IMR-90 (cell line): ENCODE results near the gene SLC47A2. TPM values are rescaled to one million over a fixed set of nuclear protein-coding genes. Genes with fewer than 3 reads are reported as not detected.

ENCODE experiments used
- ATAC-seq: fragments of 200-7000 bp; cut with Tn5 transposase; 2 replicates; pipeline ENCODE4 v1.9.1; 2020; ENCODE audit warnings: low read depth, mild to moderate bottlenecking, moderate library complexity
- BruUV-seq: library from RNA; stranded (reverse); fragments of 400-500 nt; replicated peaks from 2 replicates; lab custom pipeline; 2021; lab: Mats Ljungman, UMichigan
- CTCF ChIA-PET: fragments of 300-600 bp; formaldehyde crosslinking; extraction: SDS; loops from one replicate; lab custom pipeline; 2021; ENCODE audit warnings: antibody characterized with exemption; lab: Yijun Ruan, JAX
- POLR2A ChIA-PET: fragments of 300-600 bp; sonication (Branson Sonifier 250); formaldehyde crosslinking; loops from one replicate; lab custom pipeline; 2022; ENCODE audit warnings: antibody characterized with exemption; ENCODE audit not compliant: unreplicated experiment; lab: Charles Lee
- DNase-seq: peaks from one replicate; pipeline ENCODE4 v3.0.0; 2013
- H2AFZ ChIP-seq: replicated peaks from 2 replicates; pipeline ENCODE3; 2013; ENCODE audit warnings: low read length, mild to moderate bottlenecking; ENCODE audit not compliant: poor library complexity
- H2AK5ac ChIP-seq: 2 replicates; pipeline ENCODE4 v1.6.1; 2013; ENCODE audit warnings: low read depth, low read length, inconsistent platforms
- H2AK9ac ChIP-seq: replicated peaks from 2 replicates; pipeline ENCODE3; 2013; ENCODE audit warnings: mild to moderate bottlenecking, low read depth, low read length, moderate library complexity; ENCODE audit not compliant: poor library complexity
- H2BK120ac ChIP-seq: 2 replicates; pipeline ENCODE4 v1.6.1; 2013; ENCODE audit warnings: low read depth, low read length, inconsistent platforms
- H2BK15ac ChIP-seq: 3 replicates; pipeline ENCODE4 v1.6.1; 2013; ENCODE audit warnings: low read depth, low read length, inconsistent platforms
- H2BK20ac ChIP-seq: 2 replicates; pipeline ENCODE4 v1.6.1; 2013; ENCODE audit warnings: low read depth, mild to moderate bottlenecking, inconsistent platforms, low read length, moderate library complexity
- H2BK5ac ChIP-seq: 2 replicates; pipeline ENCODE4 v1.6.1; 2013; ENCODE audit warnings: mild to moderate bottlenecking, low read depth, low read length, inconsistent platforms; ENCODE audit not compliant: poor library complexity, severe bottlenecking
- H3K14ac ChIP-seq: replicated peaks from 2 replicates; pipeline ENCODE4 v1.6.1; 2013; ENCODE audit warnings: low read depth, low read length, inconsistent platforms
- H3K18ac ChIP-seq: 2 replicates; pipeline ENCODE4 v1.6.1; 2013; ENCODE audit warnings: low read depth, low read length, control low read depth
- H3K23ac ChIP-seq: 2 replicates; pipeline ENCODE4 v1.6.1; 2013; ENCODE audit warnings: low read depth, low read length, inconsistent platforms
- H3K27ac ChIP-seq: 2 replicates; pipeline ENCODE4 v1.5.1; 2013; ENCODE audit warnings: mild to moderate bottlenecking, control low read depth, low read length; ENCODE audit not compliant: insufficient read depth
- H3K27me3 ChIP-seq: 2 replicates; pipeline ENCODE4 v1.6.1; 2013; ENCODE audit warnings: low read length; ENCODE audit not compliant: control insufficient read depth, insufficient read depth
- H3K36me3 ChIP-seq: 2 replicates; pipeline ENCODE4 v1.6.1; 2013; ENCODE audit warnings: low read length, mixed read lengths; ENCODE audit not compliant: control insufficient read depth, insufficient read depth
- H3K4ac ChIP-seq: 2 replicates; pipeline ENCODE4 v1.6.1; 2013; ENCODE audit warnings: low read depth, low read length, inconsistent platforms
- H3K4me1 ChIP-seq: 2 replicates; pipeline ENCODE4 v1.6.1; 2013; ENCODE audit warnings: low read length, mixed read lengths; ENCODE audit not compliant: control insufficient read depth, insufficient read depth
- H3K4me2 ChIP-seq: 2 replicates; pipeline ENCODE4 v1.6.1; 2013; ENCODE audit warnings: low read depth, mild to moderate bottlenecking, control low read depth, low read length, moderate library complexity
- H3K4me3 ChIP-seq: 2 replicates; pipeline ENCODE4 v1.5.1; 2013; ENCODE audit warnings: low read depth, mild to moderate bottlenecking, control low read depth, low read length, moderate library complexity; ENCODE audit not compliant: insufficient read depth
- H3K56ac ChIP-seq: 2 replicates; pipeline ENCODE4 v1.6.1; 2013; ENCODE audit warnings: low read length, inconsistent platforms; ENCODE audit not compliant: insufficient read depth; ENCODE audit errors: extremely low read depth
- H3K79me1 ChIP-seq, 2 experiments: 2 replicates each; pipeline ENCODE4 v1.6.1; 2013; ENCODE audit warnings: low read length in 2 of 2, inconsistent platforms in 1 of 2, low read depth in 1 of 2
- H3K9ac ChIP-seq: 2 replicates; pipeline ENCODE4 v1.6.1; 2013; ENCODE audit warnings: low read depth, low read length, control low read depth
- H3K9me1 ChIP-seq: 2 replicates; pipeline ENCODE4 v1.6.1; 2013; ENCODE audit warnings: low read length, inconsistent platforms; ENCODE audit not compliant: insufficient read depth
- H3K9me3 ChIP-seq: 2 replicates; pipeline ENCODE4 v1.6.1; 2013; ENCODE audit warnings: low read length; ENCODE audit not compliant: control insufficient read depth, insufficient read depth
- H4K20me1 ChIP-seq: 2 replicates; pipeline ENCODE4 v1.6.1; 2013; ENCODE audit warnings: low read length, inconsistent platforms; ENCODE audit not compliant: insufficient read depth
- H4K5ac ChIP-seq: 2 replicates; pipeline ENCODE4 v1.6.1; 2013; ENCODE audit warnings: mild to moderate bottlenecking, low read depth, low read length, control low read depth
- H4K8ac ChIP-seq, 2 experiments: 2 replicates each; pipeline ENCODE4 v1.6.1; 2013; ENCODE audit warnings: low read depth in 2 of 2, low read length in 2 of 2, control low read depth in 1 of 2, inconsistent platforms in 1 of 2
- H4K91ac ChIP-seq: 2 replicates; pipeline ENCODE4 v1.6.1; 2013; ENCODE audit warnings: low read depth, low read length, inconsistent platforms; ENCODE audit not compliant: insufficient read depth
- BHLHE40 ChIP-seq: fragments of 150-350 bp; IDR thresholded peaks from 2 replicates; pipeline ENCODE4 v1.6.1; 2016; ENCODE audit warnings: mild to moderate bottlenecking, low read depth, low read length
- FOS ChIP-seq: fragments of 150-350 bp; IDR thresholded peaks from 2 replicates; pipeline ENCODE4 v1.6.1; 2016; ENCODE audit warnings: low read depth, low read length
- NFE2L2 ChIP-seq: fragments of 150-350 bp; IDR thresholded peaks from 2 replicates; pipeline ENCODE4 v1.6.1; 2016; ENCODE audit warnings: low read depth, mild to moderate bottlenecking, low read length
- POLR2A ChIP-seq: IDR thresholded peaks from 2 replicates; pipeline ENCODE4 v1.6.1; 2012; ENCODE audit warnings: mild to moderate bottlenecking, low read depth, low read length
- RAD21 ChIP-seq: IDR thresholded peaks from 2 replicates; pipeline ENCODE4 v1.6.1; 2012; ENCODE audit warnings: low read length, improper control_type of control experiment
- RCOR1 ChIP-seq: IDR thresholded peaks from 2 replicates; pipeline ENCODE4 v1.6.1; 2012; ENCODE audit warnings: mild to moderate bottlenecking, low read length, improper control_type of control experiment; ENCODE audit not compliant: insufficient replicate concordance
- WGBS, 2 experiments: methylation state at CpG; one replicate each; pipeline versions ENCODE4 v1.1.5 to v1.1.7; 2013; ENCODE audit warnings: missing lambda C conversion rate in 2 of 2; ENCODE audit not compliant: insufficient read length in 1 of 2; ENCODE audit errors: extremely low coverage in 2 of 2; 5-methylcytosine and 5-hydroxymethylcytosine counted together
- dilution Hi-C: fragments of 300-500 bp; cut with HindIII; formaldehyde crosslinking; loops from one replicate; pipeline ENCODE4 v1.14.3; 2018; ENCODE audit warnings: low sequenced_read_pairs; ENCODE audit not compliant: unreplicated experiment
- in situ Hi-C: fragments of 300-500 bp; cut with MboI; formaldehyde crosslinking; loops from 3 replicates; pipeline ENCODE4 v1.14.3; 2019; ENCODE audit warnings: low sequenced_read_pairs, inconsistent platforms, mixed read lengths
- intact Hi-C: fragments of 100-400 bp; cut with micrococcal nuclease; formaldehyde crosslinking; loops from 2 replicates; pipeline ENCODE4 v1.10.0; 2022
- polyA plus RNA-seq, 3 experiments: library from polyadenylated mRNA; depleted of rRNA; stranded (reverse); fragments of >200 nt; gene quantifications; 2 replicates each; pipeline ENCODE4 v1.2.3, GENCODE V29; 2012; ENCODE audit warnings: low replicate concordance in 1 of 3
- total RNA-seq: library from RNA; depleted of rRNA; stranded (reverse); fragments of >200 nt; gene quantifications from 2 replicates; pipeline ENCODE4 v1.2.3, GENCODE V29; 2012

Gene SLC47A2
- total and polyA plus RNA-seq, 2 of the 4 experiments (the other 2 are of a cell fraction), result not detected

DNA sequence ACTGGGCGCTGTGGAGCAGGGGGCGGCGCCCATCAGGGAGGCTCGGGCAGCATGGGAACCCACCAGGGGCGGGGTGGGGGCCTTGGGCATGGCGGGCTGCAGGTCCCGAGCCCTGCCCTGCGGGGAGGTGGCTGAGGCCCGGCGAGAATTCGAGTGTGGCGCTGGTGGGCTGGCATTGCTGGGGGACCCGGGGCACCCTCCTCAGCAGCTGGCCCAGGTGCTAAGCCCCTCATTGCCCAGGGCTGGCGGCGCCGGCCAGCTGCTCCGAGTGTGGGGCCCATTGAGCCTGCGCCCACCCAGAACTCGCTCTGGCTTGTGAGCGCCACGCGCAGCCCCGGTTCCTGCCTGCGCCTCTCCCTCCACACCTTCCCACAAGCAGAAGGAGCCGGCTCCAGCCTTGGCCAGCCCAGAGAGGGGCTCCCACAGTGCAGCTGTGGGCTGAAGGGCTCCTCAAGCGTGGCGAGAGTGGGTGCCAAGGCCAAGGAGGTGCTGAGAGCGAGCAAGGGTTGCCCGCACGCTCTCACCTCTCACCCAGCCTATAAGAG, 62.0 kb downstream of the SLC47A2 start:
- no peak overlapping the region for H2BK20ac ChIP-seq
- peaks cover 2% of the 10 kb centered on the region; the same call in 1 of the 2 replicates for H3K9me3 ChIP-seq
- H2BK120ac ChIP-seq, result no peak overlapping the region
- CTCF ChIA-PET, result no interaction called here
- no peak overlapping the region for H3K14ac ChIP-seq
- no peak overlapping the region for H3K18ac ChIP-seq
- H4K20me1 ChIP-seq, result peaks cover 6% of the 10 kb centered on the region; the same call in 1 of the 2 replicates
- H2BK5ac ChIP-seq, result no peak overlapping the region
- ATAC-seq (no peak), DNase-seq (no peak)
- H4K5ac ChIP-seq, result no peak overlapping the region
- no peaks in the 10 kb centered on the region for H3K9me1 ChIP-seq
- H3K23ac ChIP-seq, result no peak overlapping the region
- in situ Hi-C loops (no loop called here), intact Hi-C loops (no loop called here), dilution Hi-C loops (no loop called here)
- no peak overlapping the region for H3K4me3 ChIP-seq
- no peak overlapping the region for H2AFZ ChIP-seq
- TF ChIP-seq FOS (no peak), RCOR1 (no peak), NFE2L2 (no peak), RAD21 (no peak), BHLHE40 (no peak), POLR2A (no peak)
- H3K79me1 ChIP-seq, result no peaks in the 10 kb centered on the region
- H2AK5ac ChIP-seq, result no peak overlapping the region
- H3K27ac ChIP-seq, result no peak overlapping the region
- no peak overlapping the region for H3K4me2 ChIP-seq
- 0 out of 2 replicates have a peak, but pooled peaks cover 2% of the 10 kb centered on the region for H3K4me1 ChIP-seq
- no peak overlapping the region for H3K4ac ChIP-seq
- BruUV-seq, result no TSS peak
- H3K27me3 ChIP-seq, result peaks cover 11% of the 10 kb centered on the region
- no peak overlapping the region for H2AK9ac ChIP-seq
- H3K36me3 ChIP-seq, result no peaks in the 10 kb centered on the region; the same call in 1 of the 2 replicates
- WGBS, 2 experiments, result 89% methylated on average over 6 of the region's 30 CpGs; no CpG with 5 or more reads in 1 of the 2 experiments
- no peak overlapping the region for H4K91ac ChIP-seq
- H3K9ac ChIP-seq, result no peak overlapping the region
- no peak overlapping the region for H2BK15ac ChIP-seq
- POLR2A ChIA-PET, result no interaction called here
- H4K8ac ChIP-seq, result no peak overlapping the region
- H3K56ac ChIP-seq, result no peak overlapping the region
